ENCODE measurements around the gene CDC42EP4. TPM values are rescaled to one million over a fixed set of nuclear protein-coding genes. Genes with fewer than 3 reads are reported as not detected.

The CDC42EP4 gene
- total RNA-seq, 1 experiment from 2014 or later, result 83.1 TPM

DNA sequence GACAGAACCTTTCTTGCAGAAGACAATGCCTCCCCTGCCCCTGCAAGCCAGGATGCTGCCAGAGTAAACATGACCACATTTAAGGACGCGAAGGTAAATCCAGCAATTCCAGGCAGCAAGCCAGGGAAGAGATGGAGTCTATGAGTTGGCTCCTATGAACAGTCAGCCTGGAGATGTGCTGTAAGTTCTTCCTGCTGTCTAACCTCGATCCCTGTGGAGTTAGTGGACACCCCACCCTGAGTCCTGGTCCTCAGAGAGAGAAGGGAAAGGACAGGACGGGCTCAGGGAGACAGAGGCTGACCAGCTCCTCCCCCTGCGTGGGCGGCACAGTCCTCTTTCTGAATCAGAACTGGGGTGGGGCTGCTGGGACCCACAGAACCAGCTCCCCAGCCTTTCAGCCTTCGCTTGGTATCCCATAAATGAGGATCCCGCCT lies 24.9 kb downstream of the CDC42EP4 start:
- Histone ChIP-seq H3K9me2 (replicated peaks; ENCODE audit: low read length) (no peaks in the 10 kb centered on the region), H3K4me1 (ENCODE audit: insufficient read depth, low read length) (peaks cover 55% of the 10 kb centered on the region), H3K79me2 (ENCODE audit: low read length) (peaks cover 70% of the 10 kb centered on the region), H3K27me3 (ENCODE audit: low read length) (no peaks in the 10 kb centered on the region), H3F3A (ENCODE audit: low read length, unreplicated experiment) (no peaks in the 10 kb centered on the region), H3K9me3 (ENCODE audit: low read length) (no peaks in the 10 kb centered on the region), H4K20me1 (ENCODE audit: low read length) (peaks cover 23% of the 10 kb centered on the region; the same call in 1 of the 2 replicates), H2AFZ (ENCODE audit: low read length) (no peak overlapping the region), H3K4me2 (ENCODE audit: low read length) (peak overlapping the region; percentile 27), H3K9ac (ENCODE audit: low read length) (no peak overlapping the region), H3K36me3 (ENCODE audit: low read depth, low read length) (peaks cover 25% of the 10 kb centered on the region; the same call in 1 of the 2 replicates), H3K27ac (ENCODE audit: low read length) (peak overlapping the region; percentile 6), H3K4me3 (ENCODE audit: low read length) (0 out of 2 replicates have a peak overlapping the region, but pooled peaks have one; percentile 0)
- ChIA-PET POLR2A (ENCODE audit: unreplicated experiment) (no interaction called here), CTCF (no interaction called here)
- TF ChIP-seq EZH2phosphoT487 (IDR thresholded peaks at IDR 0.05; ENCODE audit: borderline replicate concordance, low read length) (no peak), EZH2 (IDR thresholded peaks at IDR 0.05; ENCODE audit: low read length, unreplicated experiment) (no peak)
- TF ChIP-seq, protein P1, sequence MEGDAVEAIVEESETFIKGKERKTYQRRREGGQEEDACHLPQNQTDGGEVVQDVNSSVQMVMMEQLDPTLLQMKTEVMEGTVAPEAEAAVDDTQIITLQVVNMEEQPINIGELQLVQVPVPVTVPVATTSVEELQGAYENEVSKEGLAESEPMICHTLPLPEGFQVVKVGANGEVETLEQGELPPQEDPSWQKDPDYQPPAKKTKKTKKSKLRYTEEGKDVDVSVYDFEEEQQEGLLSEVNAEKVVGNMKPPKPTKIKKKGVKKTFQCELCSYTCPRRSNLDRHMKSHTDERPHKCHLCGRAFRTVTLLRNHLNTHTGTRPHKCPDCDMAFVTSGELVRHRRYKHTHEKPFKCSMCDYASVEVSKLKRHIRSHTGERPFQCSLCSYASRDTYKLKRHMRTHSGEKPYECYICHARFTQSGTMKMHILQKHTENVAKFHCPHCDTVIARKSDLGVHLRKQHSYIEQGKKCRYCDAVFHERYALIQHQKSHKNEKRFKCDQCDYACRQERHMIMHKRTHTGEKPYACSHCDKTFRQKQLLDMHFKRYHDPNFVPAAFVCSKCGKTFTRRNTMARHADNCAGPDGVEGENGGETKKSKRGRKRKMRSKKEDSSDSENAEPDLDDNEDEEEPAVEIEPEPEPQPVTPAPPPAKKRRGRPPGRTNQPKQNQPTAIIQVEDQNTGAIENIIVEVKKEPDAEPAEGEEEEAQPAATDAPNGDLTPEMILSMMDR (conservative IDR thresholded peaks at IDR 0.05; ENCODE audit: low read depth, low read length), result no peak
- peak; percentile 88 for DNase-seq
- BruUV-seq (replicated peaks), result no TSS peak
- intact Hi-C loops (cut with micrococcal nuclease), result no loop called here
- ATAC-seq, result peak; percentile 7; the same call in 1 of the 2 replicates

DNA sequence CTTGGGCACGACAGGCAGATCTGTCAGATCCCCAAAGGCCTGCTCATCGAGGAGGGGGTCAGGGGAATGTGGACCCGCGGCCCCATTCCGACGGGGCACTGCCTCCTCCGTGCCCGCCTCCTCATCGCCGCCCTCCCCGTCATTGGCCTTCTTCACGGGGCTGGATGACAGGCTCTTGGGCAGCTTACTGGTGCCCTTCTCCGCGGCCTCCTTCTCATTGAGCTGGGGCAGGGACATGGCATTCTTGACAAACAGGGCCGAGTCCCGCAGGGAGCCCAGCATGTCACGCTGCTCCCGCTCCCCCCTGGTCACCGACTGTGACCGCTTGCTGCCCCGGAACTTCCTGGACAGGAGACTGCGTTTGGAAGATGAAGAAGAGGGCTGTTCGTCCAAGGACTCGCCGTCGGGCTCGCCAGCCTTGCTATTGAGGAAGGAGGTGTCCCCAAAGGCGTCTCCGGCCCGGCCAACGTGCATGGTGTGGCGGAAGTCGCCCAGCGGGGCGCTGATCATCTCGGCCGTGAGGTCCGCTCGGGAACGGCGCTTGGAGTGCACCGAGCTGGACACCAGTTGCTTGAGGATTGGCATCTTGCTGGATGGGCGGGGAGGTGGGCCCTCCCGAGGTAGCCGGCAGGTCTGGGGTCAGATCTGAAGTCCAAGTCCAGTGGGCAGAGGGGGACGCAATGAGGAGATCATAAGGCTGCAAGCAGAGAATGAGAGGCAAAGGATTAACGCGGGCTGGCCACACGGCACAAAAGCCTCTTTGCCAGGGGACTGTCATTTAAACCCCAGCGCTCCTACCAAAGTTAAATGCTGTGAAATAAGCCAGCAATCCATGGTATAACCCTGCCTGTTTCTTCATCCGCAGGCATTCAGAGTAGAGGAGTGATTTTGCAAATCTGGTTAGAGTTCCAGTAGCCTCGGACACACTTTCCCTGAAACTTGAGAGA lies 25.6 kb downstream of the CDC42EP4 start:
- Histone ChIP-seq H3K9me3 (ENCODE audit: low read length) (no peaks in the 10 kb centered on the region), H3K9me2 (replicated peaks; ENCODE audit: low read length) (no peaks in the 10 kb centered on the region), H3F3A (ENCODE audit: low read length, unreplicated experiment) (no peaks in the 10 kb centered on the region), H3K4me2 (ENCODE audit: low read length) (peak overlapping the region; percentile 27), H3K36me3 (ENCODE audit: low read depth, low read length) (peaks cover 25% of the 10 kb centered on the region; the same call in 1 of the 2 replicates), H3K27ac (ENCODE audit: low read length) (peak overlapping the region; percentile 6), H3K4me1 (ENCODE audit: insufficient read depth, low read length) (peaks cover 48% of the 10 kb centered on the region), H3K9ac (ENCODE audit: low read length) (no peak overlapping the region), H3K4me3 (ENCODE audit: low read length) (no peak overlapping the region), H3K79me2 (ENCODE audit: low read length) (peaks cover 66% of the 10 kb centered on the region), H4K20me1 (ENCODE audit: low read length) (peaks cover 23% of the 10 kb centered on the region; the same call in 1 of the 2 replicates), H2AFZ (ENCODE audit: low read length) (no peak overlapping the region), H3K27me3 (ENCODE audit: low read length) (no peaks in the 10 kb centered on the region)
- TF ChIP-seq, protein P1 (conservative IDR thresholded peaks at IDR 0.05; ENCODE audit: low read depth, low read length), result no peak
- no peak for TF ChIP-seq EZH2phosphoT487 (IDR thresholded peaks at IDR 0.05; ENCODE audit: borderline replicate concordance, low read length)
- TF ChIP-seq EZH2 (IDR thresholded peaks at IDR 0.05; ENCODE audit: low read length, unreplicated experiment), result no peak
- CTCF ChIA-PET, result no interaction called here
- DNase-seq (no peak), ATAC-seq (no peak)
- intact Hi-C loops (cut with micrococcal nuclease), result no loop called here
- POLR2A ChIA-PET (ENCODE audit: unreplicated experiment), result no interaction called here
- no TSS peak for BruUV-seq (replicated peaks)

DNA sequence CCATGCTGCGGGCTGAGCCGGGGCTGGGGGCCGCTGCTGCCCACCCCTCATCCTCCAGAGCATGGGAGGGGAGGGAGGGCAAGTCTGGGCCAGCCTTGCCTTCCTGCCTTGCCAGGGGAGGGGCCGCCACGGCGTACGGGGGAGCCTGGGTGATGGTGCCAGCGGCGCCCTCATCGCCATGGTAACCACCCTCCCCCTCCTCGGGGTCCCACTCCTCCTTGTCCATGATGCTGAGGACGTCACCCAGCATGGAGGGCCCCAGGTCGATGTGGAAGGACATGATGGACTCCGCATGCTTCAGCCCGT lies 26.2 kb downstream of the CDC42EP4 start:
- no TSS peak for BruUV-seq (replicated peaks)
- H2AFZ ChIP-seq (ENCODE audit: low read length), result no peak overlapping the region
- H3K4me2 ChIP-seq (ENCODE audit: low read length), result no peak overlapping the region
- H3K36me3 ChIP-seq (ENCODE audit: low read depth, low read length), result peaks cover 25% of the 10 kb centered on the region; the same call in 1 of the 2 replicates
- H3K79me2 ChIP-seq (ENCODE audit: low read length), result peaks cover 59% of the 10 kb centered on the region
- no peak overlapping the region for H3K27ac ChIP-seq (ENCODE audit: low read length)
- H3K27me3 ChIP-seq (ENCODE audit: low read length), result no peaks in the 10 kb centered on the region
- peaks cover 23% of the 10 kb centered on the region; the same call in 1 of the 2 replicates for H4K20me1 ChIP-seq (ENCODE audit: low read length)
- peaks cover 41% of the 10 kb centered on the region for H3K4me1 ChIP-seq (ENCODE audit: insufficient read depth, low read length)
- ATAC-seq (no peak), DNase-seq (no peak)
- no peaks in the 10 kb centered on the region for H3K9me3 ChIP-seq (ENCODE audit: low read length)
- POLR2A ChIA-PET (ENCODE audit: unreplicated experiment), result no interaction called here
- CTCF ChIA-PET, result no interaction called here
- H3K9me2 ChIP-seq (replicated peaks; ENCODE audit: low read length), result no peaks in the 10 kb centered on the region
- TF ChIP-seq, protein P1 (conservative IDR thresholded peaks at IDR 0.05; ENCODE audit: low read depth, low read length), result no peak
- no peak for TF ChIP-seq EZH2 (IDR thresholded peaks at IDR 0.05; ENCODE audit: low read length, unreplicated experiment)
- no peak for TF ChIP-seq EZH2phosphoT487 (IDR thresholded peaks at IDR 0.05; ENCODE audit: borderline replicate concordance, low read length)
- no peak overlapping the region for H3K4me3 ChIP-seq (ENCODE audit: low read length)
- intact Hi-C loops (cut with micrococcal nuclease), result no loop called here
- H3F3A ChIP-seq (ENCODE audit: low read length, unreplicated experiment), result no peaks in the 10 kb centered on the region
- no peak overlapping the region for H3K9ac ChIP-seq (ENCODE audit: low read length)

All from PC-3 (cell line).